AG04450 (cell line): ENCODE measurements around the gene B9D1. TPM values are rescaled to one million over a fixed set of nuclear protein-coding genes. Genes with fewer than 3 reads are reported as not detected.

Source experiments
- CTCF ChIA-PET: fragments of 300-600, 350-600 bp; formaldehyde crosslinking; extraction: SDS; loops from one replicate; lab custom pipeline; 2022; ENCODE audit warnings: antibody characterized with exemption, inconsistent platforms; lab: Charles Lee
- POLR2A ChIA-PET: fragments of 350-600 bp; formaldehyde crosslinking; extraction: SDS; loops from one replicate; lab custom pipeline; 2021; ENCODE audit warnings: antibody characterized with exemption, inconsistent platforms; lab: Yijun Ruan, JAX
- DNase-seq: peaks from one replicate; pipeline ENCODE4 v3.0.0-alpha.2; 2011; ENCODE audit warnings: low read depth, low spot score
- H3K27ac ChIP-seq: one replicate; pipeline ENCODE4 v1.5.1; 2012; ENCODE audit warnings: low read depth, low read length, control low read depth
- H3K27me3 ChIP-seq: one replicate; pipeline ENCODE4 v1.6.0; 2012; ENCODE audit warnings: low read length; ENCODE audit not compliant: control insufficient read depth, insufficient read depth
- H3K4me3 ChIP-seq: 2 replicates; pipeline ENCODE4 v1.5.1; 2011; ENCODE audit warnings: mild to moderate bottlenecking, low read depth, low read length, control low read depth
- H3K9me3 ChIP-seq: 2 replicates; pipeline ENCODE4 v1.5.1; 2012; ENCODE audit warnings: low read length; ENCODE audit not compliant: control insufficient read depth, insufficient read depth
- polyA plus RNA-seq: library from polyadenylated mRNA; depleted of rRNA; stranded (reverse); fragments of >200 nt; gene quantifications from 2 replicates; pipeline ENCODE4 v1.2.3, GENCODE V29; 2011
- TF ChIP-seq, protein P1 (sequence below): IDR thresholded peaks from 2 replicates; pipeline ENCODE4 v1.5.1; 2011; ENCODE audit warnings: low read depth, low read length, control low read depth, inconsistent platforms

The B9D1 gene
- polyA plus RNA-seq, 1 experiment: 35.2 TPM

DNA sequence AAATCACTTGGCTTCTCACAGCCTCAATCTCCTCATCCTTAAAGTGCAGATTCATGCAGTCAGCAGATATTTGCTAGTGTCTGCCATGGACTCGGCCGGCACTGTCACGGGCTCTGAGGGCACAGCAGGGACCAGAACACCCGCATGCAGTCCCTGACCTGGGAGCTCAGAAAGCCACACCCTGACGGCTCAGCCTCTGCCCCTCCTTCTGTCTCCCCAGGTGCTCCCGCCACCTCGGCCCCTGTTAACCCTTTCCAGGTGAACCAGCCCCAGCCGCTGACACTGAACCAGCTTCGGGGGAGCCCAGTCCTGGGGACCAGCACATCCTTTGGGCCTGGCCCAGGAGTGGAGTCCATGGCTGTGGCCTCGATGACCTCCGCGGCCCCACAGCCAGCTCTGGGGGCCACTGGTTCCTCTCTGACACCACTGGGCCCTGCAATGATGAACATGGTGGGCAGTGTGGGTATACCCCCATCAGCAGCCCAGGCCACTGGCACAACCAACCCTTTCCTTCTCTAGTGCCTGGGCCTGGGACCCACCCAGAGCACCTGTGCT is 28.7 kb downstream of the B9D1 start:
- ChIA-PET POLR2A (no interaction called here), CTCF (no interaction called here)
- no peak overlapping the region for H3K27ac ChIP-seq
- H3K9me3 ChIP-seq: no peaks in the 10 kb centered on the region; the same call in 1 of the 2 replicates
- no peaks in the 10 kb centered on the region for H3K27me3 ChIP-seq
- DNase-seq: no peak
- no peak overlapping the region for H3K4me3 ChIP-seq
- TF ChIP-seq, protein P1, sequence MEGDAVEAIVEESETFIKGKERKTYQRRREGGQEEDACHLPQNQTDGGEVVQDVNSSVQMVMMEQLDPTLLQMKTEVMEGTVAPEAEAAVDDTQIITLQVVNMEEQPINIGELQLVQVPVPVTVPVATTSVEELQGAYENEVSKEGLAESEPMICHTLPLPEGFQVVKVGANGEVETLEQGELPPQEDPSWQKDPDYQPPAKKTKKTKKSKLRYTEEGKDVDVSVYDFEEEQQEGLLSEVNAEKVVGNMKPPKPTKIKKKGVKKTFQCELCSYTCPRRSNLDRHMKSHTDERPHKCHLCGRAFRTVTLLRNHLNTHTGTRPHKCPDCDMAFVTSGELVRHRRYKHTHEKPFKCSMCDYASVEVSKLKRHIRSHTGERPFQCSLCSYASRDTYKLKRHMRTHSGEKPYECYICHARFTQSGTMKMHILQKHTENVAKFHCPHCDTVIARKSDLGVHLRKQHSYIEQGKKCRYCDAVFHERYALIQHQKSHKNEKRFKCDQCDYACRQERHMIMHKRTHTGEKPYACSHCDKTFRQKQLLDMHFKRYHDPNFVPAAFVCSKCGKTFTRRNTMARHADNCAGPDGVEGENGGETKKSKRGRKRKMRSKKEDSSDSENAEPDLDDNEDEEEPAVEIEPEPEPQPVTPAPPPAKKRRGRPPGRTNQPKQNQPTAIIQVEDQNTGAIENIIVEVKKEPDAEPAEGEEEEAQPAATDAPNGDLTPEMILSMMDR: no peak

DNA sequence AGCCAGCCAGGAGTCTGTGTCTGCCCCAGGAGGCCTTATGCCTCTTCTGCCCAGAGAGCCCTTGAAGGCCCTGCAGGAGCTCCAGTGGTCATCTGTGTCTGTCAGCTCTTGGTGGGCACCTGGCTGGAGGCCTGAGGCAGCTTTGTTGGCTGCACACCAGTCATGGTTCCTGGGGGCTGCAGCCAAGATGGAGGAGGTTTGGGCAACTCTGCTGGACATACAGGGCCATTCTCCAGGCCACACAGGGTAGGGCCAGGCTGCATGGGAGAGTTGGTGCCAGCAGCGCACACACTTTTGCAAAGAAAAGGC is 29.4 kb downstream of the B9D1 start:
- Histone ChIP-seq H3K27me3 (no peaks in the 10 kb centered on the region), H3K4me3 (no peak overlapping the region), H3K27ac (no peak overlapping the region), H3K9me3 (no peaks in the 10 kb centered on the region; the same call in 1 of the 2 replicates)
- ChIA-PET CTCF (no interaction called here), POLR2A (no interaction called here)
- no peak for DNase-seq
- TF ChIP-seq, protein P1: no peak

DNA sequence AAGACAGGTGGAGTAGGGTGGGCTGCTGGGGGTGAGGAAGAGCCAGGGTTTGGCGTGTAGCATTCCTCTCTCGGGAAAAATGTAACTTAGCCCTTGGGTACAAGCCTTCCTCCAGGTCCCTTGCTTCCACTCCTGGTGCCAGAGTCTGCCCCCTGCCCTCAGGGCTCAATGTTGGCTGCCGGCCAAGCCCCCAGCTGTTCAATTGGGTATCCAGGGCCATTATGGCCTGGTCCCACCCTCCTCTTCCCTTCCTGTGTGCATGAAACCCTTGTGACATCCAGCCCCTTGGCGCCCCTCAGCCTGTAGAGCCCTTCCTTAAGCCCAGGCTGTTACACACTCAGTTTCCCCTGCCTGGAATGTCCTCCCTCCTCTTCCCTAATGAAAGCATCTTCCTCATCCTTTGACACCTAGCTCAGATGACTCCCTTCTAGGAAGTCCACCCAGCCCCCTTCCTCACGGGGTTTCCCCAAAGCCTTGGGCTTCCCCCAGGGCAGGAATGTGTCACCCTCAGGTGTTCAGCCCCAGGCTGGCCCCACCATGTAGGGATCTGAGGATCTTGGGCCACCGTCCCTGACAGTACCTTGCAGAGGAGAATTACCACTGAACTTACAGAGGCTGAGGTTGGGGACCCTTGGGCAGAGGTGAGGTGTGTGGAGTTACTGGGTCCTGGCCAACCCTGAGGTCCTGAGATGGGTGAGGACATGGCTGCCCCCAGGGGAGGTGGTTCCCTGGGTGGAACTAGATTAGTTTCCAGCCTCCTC is 30.0 kb downstream of the B9D1 start:
- no peaks in the 10 kb centered on the region; the same call in 1 of the 2 replicates for H3K9me3 ChIP-seq
- no peaks in the 10 kb centered on the region for H3K27me3 ChIP-seq
- peak overlapping the region; percentile 89 for H3K27ac ChIP-seq
- TF ChIP-seq, protein P1: no peak
- DNase-seq: no peak
- POLR2A ChIA-PET: interaction anchor here (1.5 kb wide), 1 partner anchor 11 kb away, joined by 4 read pairs; no protein-coding TSS in a partner anchor
- no peak overlapping the region for H3K4me3 ChIP-seq
- CTCF ChIA-PET: no interaction called here

DNA sequence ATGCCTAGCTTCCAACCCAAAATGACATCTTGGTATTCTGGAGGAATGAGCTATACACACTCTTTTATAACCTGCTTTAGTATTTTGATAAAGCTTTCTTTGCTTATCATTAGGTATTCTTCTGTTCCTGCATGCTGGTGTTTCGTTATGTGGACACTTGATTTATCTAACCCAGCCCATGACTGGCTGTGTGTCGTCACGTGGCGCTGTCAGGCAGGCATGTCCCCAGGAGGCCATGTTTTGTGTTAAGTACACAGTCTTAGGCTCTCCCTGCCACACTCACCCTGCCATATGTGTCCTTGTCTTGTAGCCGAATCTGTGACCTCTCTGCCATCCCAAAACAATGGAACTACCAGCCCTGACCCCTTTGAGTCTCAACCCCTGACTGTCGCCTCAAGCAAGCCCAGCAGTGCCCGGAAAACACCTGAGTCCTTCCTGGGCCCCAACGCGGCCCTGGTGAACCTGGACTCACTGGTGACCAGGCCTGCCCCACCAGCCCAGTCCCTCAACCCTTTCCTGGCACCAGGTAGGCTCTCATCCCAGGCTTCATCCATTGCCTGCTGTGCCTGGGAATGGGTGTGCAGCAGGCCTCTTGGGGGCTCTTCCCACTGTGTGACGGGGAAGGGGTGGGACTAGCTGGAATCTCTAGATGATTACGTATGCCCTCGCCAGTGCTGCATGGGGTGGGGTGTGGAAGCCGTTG is 30.8 kb downstream of the B9D1 start:
- TF ChIP-seq, protein P1: no peak
- no peak overlapping the region for H3K4me3 ChIP-seq
- no peak for DNase-seq
- no peaks in the 10 kb centered on the region for H3K27me3 ChIP-seq
- H3K9me3 ChIP-seq: no peaks in the 10 kb centered on the region; the same call in 1 of the 2 replicates
- ChIA-PET CTCF (no interaction called here), POLR2A (interaction anchor here (1.5 kb wide), 1 partner anchor 10 kb away, joined by 4 read pairs; no protein-coding TSS in a partner anchor)
- H3K27ac ChIP-seq: peak overlapping the region; percentile 89
